LoVo (cell line): ENCODE results near the gene LRRC31.

Experiments
- DNase-seq: peaks from one replicate; pipeline ENCODE4 v3.0.0-alpha.2; 2016; ENCODE audit warnings: low spot score

LRRC31 gene

DNA sequence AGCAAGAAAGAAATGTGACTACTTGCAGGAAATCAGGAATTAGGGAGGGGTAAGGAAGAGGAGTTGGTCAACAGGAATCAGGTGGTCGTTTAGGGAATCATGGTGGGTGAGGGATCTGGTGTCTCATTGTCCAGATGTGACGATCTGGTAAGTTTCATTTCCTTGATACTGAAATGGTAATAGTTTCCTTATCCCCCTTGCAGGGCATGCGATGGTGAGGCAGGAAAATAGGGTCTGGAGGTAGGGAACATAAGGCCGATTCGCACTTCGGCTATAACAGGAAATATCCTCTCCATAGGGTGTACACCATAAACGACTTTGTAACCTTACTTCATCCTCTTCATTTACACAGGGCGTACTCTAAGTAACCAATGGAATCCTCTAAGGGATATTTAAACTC is 56.5 kb downstream of the LRRC31 start:
- no peak for DNase-seq

DNA sequence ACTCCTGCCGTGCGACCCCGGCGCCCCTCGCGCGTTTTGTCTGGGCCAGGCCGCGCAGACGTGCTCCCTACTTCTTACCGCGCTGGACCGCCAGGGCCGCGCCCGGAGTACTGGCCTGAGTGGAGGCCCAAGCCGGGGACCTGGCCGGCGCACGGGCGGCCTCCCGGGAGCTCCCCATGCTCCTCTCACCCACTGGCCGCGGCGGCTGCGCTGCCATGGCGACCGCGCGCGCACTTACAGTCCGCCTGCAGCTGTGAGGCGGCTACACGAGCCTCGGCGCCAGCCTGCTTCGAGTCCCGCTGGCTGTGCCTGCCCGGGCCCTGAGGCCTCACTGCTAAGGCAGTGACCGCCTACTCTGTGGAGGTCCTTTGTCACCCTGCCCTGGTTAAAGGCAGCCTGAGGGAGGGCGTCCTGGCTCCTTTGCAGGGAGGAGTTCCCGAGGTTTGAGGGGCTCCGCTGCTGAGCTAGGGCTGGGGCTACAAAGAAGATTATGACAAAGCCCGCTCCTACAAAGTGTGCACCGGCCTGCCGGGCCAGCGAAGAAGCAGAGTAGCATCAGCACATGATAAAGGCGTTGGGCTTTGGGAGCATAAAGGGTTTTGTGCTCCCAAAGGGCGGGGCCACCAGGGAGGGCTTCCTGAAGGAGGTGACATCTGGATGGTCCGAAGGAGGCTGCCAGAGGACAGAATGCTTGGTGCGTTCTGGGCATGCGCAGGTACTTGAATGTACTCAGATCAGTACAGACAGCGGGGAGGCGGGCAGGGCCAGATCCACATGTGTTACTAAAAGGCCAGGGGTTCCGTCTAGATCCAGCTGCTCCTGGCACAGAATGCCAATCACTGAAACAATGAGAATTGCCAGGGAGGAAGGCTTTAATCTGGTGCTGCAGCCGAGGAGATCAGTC is 57.2 kb downstream of the LRRC31 start, which contains the start of the genes LRRC34 and LRRIQ4:
TSS of gene LRRC34 (minus strand) at position 573 of the 904 bp plus-strand sequence. CDS start at position 217, 356 bp downstream.
TSS of gene LRRIQ4 (plus strand) at position 539 of the 904 bp plus-strand sequence. CDS start 9,052 bp downstream, outside the sequence.
- no peak for DNase-seq

DNA sequence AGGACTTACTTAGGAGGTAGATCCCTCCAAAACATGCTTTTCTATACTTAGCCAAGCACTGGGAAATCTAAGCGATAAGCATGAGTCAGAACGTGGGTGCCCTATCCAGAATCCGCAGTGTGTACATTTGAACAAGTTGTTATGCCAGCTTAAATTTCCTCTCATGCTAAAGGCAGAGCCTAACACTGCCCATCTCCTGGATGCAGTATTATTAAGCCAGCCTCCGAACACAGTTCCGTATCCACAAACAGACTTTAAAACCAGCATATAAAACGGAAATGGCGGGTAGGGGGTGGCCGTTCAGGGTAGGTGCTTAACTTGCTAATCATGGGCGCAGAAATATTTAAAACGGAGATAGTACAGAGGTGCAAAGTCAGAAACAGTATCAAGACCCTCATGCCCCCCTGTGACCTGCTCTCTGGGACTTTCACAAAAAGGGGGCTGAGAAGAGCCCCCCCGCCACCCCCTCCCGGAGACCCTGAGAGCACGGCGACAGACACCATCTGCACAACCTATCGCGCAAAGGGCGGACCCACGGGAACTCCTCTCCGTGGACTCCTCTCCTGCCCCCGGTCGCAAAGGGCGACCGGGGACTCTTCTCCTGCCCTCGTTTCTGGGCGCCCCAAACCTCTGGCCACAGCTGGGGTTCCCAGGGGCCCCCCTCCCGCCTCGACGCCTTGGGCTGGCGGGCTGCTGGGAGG is 58.0 kb downstream of the LRRC31 start:
- DNase-seq: no peak

DNA sequence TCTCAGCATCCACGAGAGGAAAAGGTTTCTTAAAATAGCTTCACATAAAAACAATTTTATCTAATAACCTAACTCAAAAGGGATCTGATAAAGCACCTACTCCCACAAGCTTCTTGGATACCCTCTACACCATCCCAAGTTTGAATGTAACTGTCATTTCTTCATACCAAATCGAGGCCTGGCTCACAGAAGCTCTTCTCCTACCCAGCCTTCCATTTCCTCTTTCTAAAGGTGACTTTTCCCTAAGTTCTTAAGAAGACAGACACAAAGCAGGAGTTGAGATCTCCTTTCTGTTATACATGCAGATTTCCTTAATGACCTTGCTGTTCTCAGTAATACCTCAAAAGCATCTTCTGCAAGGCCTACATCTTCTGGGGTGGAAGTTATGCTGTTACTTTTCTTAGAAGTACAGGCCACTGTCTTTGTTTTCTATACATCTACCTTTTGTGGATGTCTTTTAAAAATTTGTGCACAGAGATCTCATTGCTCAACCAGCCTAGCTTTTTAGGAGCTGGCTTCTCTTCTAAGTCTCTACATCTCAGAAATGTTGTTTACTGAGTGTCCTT is 60.4 kb downstream of the LRRC31 start:
- DNase-seq: no peak

DNA sequence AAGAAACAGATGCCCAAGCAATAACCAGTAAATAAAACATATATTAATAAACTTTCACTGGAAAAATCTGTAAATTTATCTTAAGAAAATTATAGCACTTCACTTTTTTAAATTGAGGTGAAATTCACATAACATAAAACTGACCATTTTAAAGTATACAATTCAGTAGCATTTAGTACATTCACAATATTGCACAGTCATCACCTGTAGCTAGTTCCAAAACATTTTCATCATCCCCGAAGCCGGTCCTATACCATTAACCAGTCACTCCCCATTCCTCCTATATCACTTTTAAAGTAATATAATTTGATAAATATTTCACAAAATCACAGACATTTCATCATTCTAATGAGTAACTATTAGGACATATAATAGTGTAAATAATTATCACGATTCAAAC is 65.1 kb downstream of the LRRC31 start:
- no peak for DNase-seq

DNA sequence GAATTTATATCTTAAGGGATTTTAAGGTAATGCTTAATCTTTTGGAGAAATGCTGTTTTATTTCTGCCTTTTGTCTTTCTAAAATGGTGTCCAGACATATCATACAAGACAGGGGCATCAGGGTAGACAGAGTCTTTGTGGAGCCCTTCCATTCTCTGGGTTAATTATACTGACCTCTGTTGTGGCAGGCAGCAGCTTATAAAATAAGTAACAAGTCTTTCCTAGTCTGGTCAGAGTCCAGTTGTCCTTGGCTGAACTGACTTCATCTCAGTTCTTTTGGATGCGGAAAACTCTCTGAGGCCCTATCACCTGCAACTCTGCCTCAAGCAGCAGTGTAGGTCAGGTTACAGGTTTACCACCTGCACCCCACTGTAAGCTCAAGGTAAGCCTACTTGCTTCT is 77.4 kb downstream of the LRRC31 start:
- DNase-seq: no peak

DNA sequence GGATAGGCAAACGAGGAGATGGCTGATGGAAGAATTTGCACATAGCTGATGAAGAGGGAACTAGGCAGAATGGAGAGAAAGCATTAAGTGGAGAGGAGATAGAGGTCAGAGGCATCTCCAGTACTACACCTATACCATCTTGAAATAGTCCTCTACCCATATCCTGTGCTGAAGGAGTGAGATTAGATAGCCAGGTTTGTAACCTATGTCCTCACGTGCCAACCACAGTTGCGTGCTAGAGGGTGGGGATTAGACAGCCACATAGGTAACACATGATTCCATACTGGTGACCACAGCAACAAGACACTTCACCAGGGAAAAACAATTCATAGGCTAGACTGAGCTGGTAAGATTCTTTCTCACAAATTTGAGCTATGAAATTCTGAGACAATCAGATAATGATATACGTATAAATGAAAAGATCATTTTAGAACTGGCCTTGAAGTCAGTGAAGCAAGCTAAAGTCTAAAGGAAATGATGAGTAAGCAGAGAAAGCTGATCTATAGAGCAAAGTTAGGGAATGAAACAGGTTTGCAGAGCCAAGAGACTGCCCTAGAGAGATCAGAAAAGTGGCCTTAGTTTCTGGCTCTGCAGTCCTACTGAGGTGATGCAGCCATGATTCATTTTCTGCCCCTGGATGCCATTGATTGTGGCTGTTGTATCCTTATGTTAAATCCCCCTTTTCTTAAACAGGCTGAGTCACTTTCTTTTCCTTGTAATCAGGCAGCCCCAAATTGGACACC is 78.9 kb downstream of the LRRC31 start:
- DNase-seq: no peak

DNA sequence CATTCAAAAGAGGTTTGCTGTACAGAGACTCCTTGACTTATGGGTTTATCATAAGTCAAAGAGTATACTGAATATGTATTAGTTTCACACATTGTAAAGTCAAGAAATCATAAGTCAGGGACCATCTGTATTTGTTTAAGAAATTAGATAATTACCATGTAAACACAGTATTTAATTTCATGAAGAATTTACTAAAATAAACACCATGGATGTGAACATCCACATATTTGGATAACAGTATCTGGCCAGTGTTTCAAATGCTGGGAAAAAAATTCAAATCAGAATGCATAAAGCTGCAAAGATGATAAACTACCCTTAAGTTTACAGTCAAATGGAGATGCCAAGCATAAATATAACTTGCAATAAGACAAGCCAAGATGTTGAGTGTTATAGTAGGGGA is 79.5 kb downstream of the LRRC31 start:
- no peak for DNase-seq
